IMR-90 (cell line): ENCODE results near the gene ATXN7L2. TPM values are rescaled to one million over a fixed set of nuclear protein-coding genes. Genes with fewer than 3 reads are reported as not detected.

ENCODE experiments used
- ATAC-seq: fragments of 200-7000 bp; cut with Tn5 transposase; 2 replicates; pipeline ENCODE4 v1.9.1; 2020; ENCODE audit warnings: low read depth, mild to moderate bottlenecking, moderate library complexity
- BruUV-seq: library from RNA; stranded (reverse); fragments of 400-500 nt; replicated peaks from 2 replicates; lab custom pipeline; 2021; lab: Mats Ljungman, UMichigan
- CTCF ChIA-PET: fragments of 300-600 bp; formaldehyde crosslinking; extraction: SDS; loops from one replicate; lab custom pipeline; 2021; ENCODE audit warnings: antibody characterized with exemption; lab: Yijun Ruan, JAX
- POLR2A ChIA-PET: fragments of 300-600 bp; sonication (Branson Sonifier 250); formaldehyde crosslinking; loops from one replicate; lab custom pipeline; 2022; ENCODE audit warnings: antibody characterized with exemption; ENCODE audit not compliant: unreplicated experiment; lab: Charles Lee
- DNase-seq: peaks from one replicate; pipeline ENCODE4 v3.0.0; 2013
- H2AFZ ChIP-seq: replicated peaks from 2 replicates; pipeline ENCODE3; 2013; ENCODE audit warnings: low read length, mild to moderate bottlenecking; ENCODE audit not compliant: poor library complexity
- H2AK5ac ChIP-seq: 2 replicates; pipeline ENCODE4 v1.6.1; 2013; ENCODE audit warnings: low read depth, low read length, inconsistent platforms
- H2AK9ac ChIP-seq: replicated peaks from 2 replicates; pipeline ENCODE3; 2013; ENCODE audit warnings: mild to moderate bottlenecking, low read depth, low read length, moderate library complexity; ENCODE audit not compliant: poor library complexity
- H2BK120ac ChIP-seq: 2 replicates; pipeline ENCODE4 v1.6.1; 2013; ENCODE audit warnings: low read depth, low read length, inconsistent platforms
- H2BK15ac ChIP-seq: 3 replicates; pipeline ENCODE4 v1.6.1; 2013; ENCODE audit warnings: low read depth, low read length, inconsistent platforms
- H2BK20ac ChIP-seq: 2 replicates; pipeline ENCODE4 v1.6.1; 2013; ENCODE audit warnings: low read depth, mild to moderate bottlenecking, inconsistent platforms, low read length, moderate library complexity
- H2BK5ac ChIP-seq: 2 replicates; pipeline ENCODE4 v1.6.1; 2013; ENCODE audit warnings: mild to moderate bottlenecking, low read depth, low read length, inconsistent platforms; ENCODE audit not compliant: poor library complexity, severe bottlenecking
- H3K14ac ChIP-seq: replicated peaks from 2 replicates; pipeline ENCODE4 v1.6.1; 2013; ENCODE audit warnings: low read depth, low read length, inconsistent platforms
- H3K18ac ChIP-seq: 2 replicates; pipeline ENCODE4 v1.6.1; 2013; ENCODE audit warnings: low read depth, low read length, control low read depth
- H3K23ac ChIP-seq: 2 replicates; pipeline ENCODE4 v1.6.1; 2013; ENCODE audit warnings: low read depth, low read length, inconsistent platforms
- H3K27ac ChIP-seq: 2 replicates; pipeline ENCODE4 v1.5.1; 2013; ENCODE audit warnings: mild to moderate bottlenecking, control low read depth, low read length; ENCODE audit not compliant: insufficient read depth
- H3K27me3 ChIP-seq: 2 replicates; pipeline ENCODE4 v1.6.1; 2013; ENCODE audit warnings: low read length; ENCODE audit not compliant: control insufficient read depth, insufficient read depth
- H3K36me3 ChIP-seq: 2 replicates; pipeline ENCODE4 v1.6.1; 2013; ENCODE audit warnings: low read length, mixed read lengths; ENCODE audit not compliant: control insufficient read depth, insufficient read depth
- H3K4ac ChIP-seq: 2 replicates; pipeline ENCODE4 v1.6.1; 2013; ENCODE audit warnings: low read depth, low read length, inconsistent platforms
- H3K4me1 ChIP-seq: 2 replicates; pipeline ENCODE4 v1.6.1; 2013; ENCODE audit warnings: low read length, mixed read lengths; ENCODE audit not compliant: control insufficient read depth, insufficient read depth
- H3K4me2 ChIP-seq: 2 replicates; pipeline ENCODE4 v1.6.1; 2013; ENCODE audit warnings: low read depth, mild to moderate bottlenecking, control low read depth, low read length, moderate library complexity
- H3K4me3 ChIP-seq: 2 replicates; pipeline ENCODE4 v1.5.1; 2013; ENCODE audit warnings: low read depth, mild to moderate bottlenecking, control low read depth, low read length, moderate library complexity; ENCODE audit not compliant: insufficient read depth
- H3K56ac ChIP-seq: 2 replicates; pipeline ENCODE4 v1.6.1; 2013; ENCODE audit warnings: low read length, inconsistent platforms; ENCODE audit not compliant: insufficient read depth; ENCODE audit errors: extremely low read depth
- H3K79me1 ChIP-seq, 2 experiments: 2 replicates each; pipeline ENCODE4 v1.6.1; 2013; ENCODE audit warnings: low read length in 2 of 2, inconsistent platforms in 1 of 2, low read depth in 1 of 2
- H3K9ac ChIP-seq: 2 replicates; pipeline ENCODE4 v1.6.1; 2013; ENCODE audit warnings: low read depth, low read length, control low read depth
- H3K9me1 ChIP-seq: 2 replicates; pipeline ENCODE4 v1.6.1; 2013; ENCODE audit warnings: low read length, inconsistent platforms; ENCODE audit not compliant: insufficient read depth
- H3K9me3 ChIP-seq: 2 replicates; pipeline ENCODE4 v1.6.1; 2013; ENCODE audit warnings: low read length; ENCODE audit not compliant: control insufficient read depth, insufficient read depth
- H4K20me1 ChIP-seq: 2 replicates; pipeline ENCODE4 v1.6.1; 2013; ENCODE audit warnings: low read length, inconsistent platforms; ENCODE audit not compliant: insufficient read depth
- H4K5ac ChIP-seq: 2 replicates; pipeline ENCODE4 v1.6.1; 2013; ENCODE audit warnings: mild to moderate bottlenecking, low read depth, low read length, control low read depth
- H4K8ac ChIP-seq, 2 experiments: 2 replicates each; pipeline ENCODE4 v1.6.1; 2013; ENCODE audit warnings: low read depth in 2 of 2, low read length in 2 of 2, control low read depth in 1 of 2, inconsistent platforms in 1 of 2
- H4K91ac ChIP-seq: 2 replicates; pipeline ENCODE4 v1.6.1; 2013; ENCODE audit warnings: low read depth, low read length, inconsistent platforms; ENCODE audit not compliant: insufficient read depth
- CHD1 ChIP-seq: IDR thresholded peaks from 2 replicates; pipeline ENCODE4 v1.6.1; 2012; ENCODE audit warnings: low read depth, low read length, improper control_type of control experiment
- ELK1 ChIP-seq: fragments of 150-350 bp; IDR thresholded peaks from 2 replicates; pipeline ENCODE4 v1.6.1; 2016; ENCODE audit warnings: low read depth, mild to moderate bottlenecking, low read length, moderate library complexity, borderline replicate concordance
- MAFK ChIP-seq: IDR thresholded peaks from 2 replicates; pipeline ENCODE4 v1.6.1; 2012; ENCODE audit warnings: low read depth, low read length, improper control_type of control experiment
- MXI1 ChIP-seq: IDR thresholded peaks from 2 replicates; pipeline ENCODE4 v1.6.1; 2012; ENCODE audit warnings: low read depth, mild to moderate bottlenecking, low read length, moderate library complexity, borderline replicate concordance
- NFE2L2 ChIP-seq: fragments of 150-350 bp; IDR thresholded peaks from 2 replicates; pipeline ENCODE4 v1.6.1; 2016; ENCODE audit warnings: low read depth, mild to moderate bottlenecking, low read length
- USF2 ChIP-seq: fragments of 150-350 bp; IDR thresholded peaks from 2 replicates; pipeline ENCODE4 v1.6.1; 2017; ENCODE audit warnings: mild to moderate bottlenecking, antibody characterized with exemption, low read length, low read depth
- WGBS, 2 experiments: methylation state at CpG; one replicate each; pipeline versions ENCODE4 v1.1.5 to v1.1.7; 2013; ENCODE audit warnings: missing lambda C conversion rate in 2 of 2; ENCODE audit not compliant: insufficient read length in 1 of 2; ENCODE audit errors: extremely low coverage in 2 of 2; 5-methylcytosine and 5-hydroxymethylcytosine counted together
- dilution Hi-C: fragments of 300-500 bp; cut with HindIII; formaldehyde crosslinking; loops from one replicate; pipeline ENCODE4 v1.14.3; 2018; ENCODE audit warnings: low sequenced_read_pairs; ENCODE audit not compliant: unreplicated experiment
- in situ Hi-C: fragments of 300-500 bp; cut with MboI; formaldehyde crosslinking; loops from 3 replicates; pipeline ENCODE4 v1.14.3; 2019; ENCODE audit warnings: low sequenced_read_pairs, inconsistent platforms, mixed read lengths
- intact Hi-C: fragments of 100-400 bp; cut with micrococcal nuclease; formaldehyde crosslinking; loops from 2 replicates; pipeline ENCODE4 v1.10.0; 2022
- polyA plus RNA-seq, 3 experiments: library from polyadenylated mRNA; depleted of rRNA; stranded (reverse); fragments of >200 nt; gene quantifications; 2 replicates each; pipeline ENCODE4 v1.2.3, GENCODE V29; 2012; ENCODE audit warnings: low replicate concordance in 1 of 3
- total RNA-seq: library from RNA; depleted of rRNA; stranded (reverse); fragments of >200 nt; gene quantifications from 2 replicates; pipeline ENCODE4 v1.2.3, GENCODE V29; 2012

ATXN7L2 gene
- total and polyA plus RNA-seq, 2 of the 4 experiments (the other 2 are of a cell fraction) = 1.3 to 4.8 TPM

GRCh38 chr1:109478806-109479205 lies 4.9 kb upstream of the ATXN7L2 start:
- Histone ChIP-seq H3K4me1 (peaks cover 3% of the 10 kb centered on the region; the same call in 1 of the 2 replicates), H3K36me3 (no peaks in the 10 kb centered on the region), H2AFZ (no peak overlapping the region), H2BK120ac (no peak overlapping the region), H3K9me1 (no peaks in the 10 kb centered on the region), H2AK9ac (no peak overlapping the region), H3K27ac (no peak overlapping the region), H3K18ac (no peak overlapping the region), H4K20me1 (no peaks in the 10 kb centered on the region), H4K91ac (no peak overlapping the region), H4K5ac (no peak overlapping the region), H2BK5ac (no peak overlapping the region), H3K9me3 (no peaks in the 10 kb centered on the region), H3K9ac (no peak overlapping the region), H2AK5ac (no peak overlapping the region), H3K4ac (no peak overlapping the region), H2BK20ac (no peak overlapping the region), H3K4me3 (no peak overlapping the region), H4K8ac (no peak overlapping the region), H3K56ac (no peak overlapping the region), H3K79me1 (no peaks in the 10 kb centered on the region), H3K27me3 (peaks cover 37% of the 10 kb centered on the region), H3K4me2 (no peak overlapping the region), H3K23ac (no peak overlapping the region), H3K14ac (no peak overlapping the region), H2BK15ac (no peak overlapping the region)
- CTCF ChIA-PET = interaction anchor here (1.1 kb wide), 1 partner anchor 9 kb away, joined by 3 read pairs; no protein-coding TSS in a partner anchor
- ATAC-seq = no peak
- intact Hi-C loops (no loop called here), dilution Hi-C loops (no loop called here), in situ Hi-C loops (no loop called here)
- no peak for DNase-seq
- TF ChIP-seq ELK1 (no peak), CHD1 (no peak), MXI1 (no peak), NFE2L2 (no peak), USF2 (no peak), MAFK (no peak)
- POLR2A ChIA-PET = no interaction called here
- WGBS, 2 experiments = 29% methylated on average over 5 of the region's 7 CpGs; no CpG with 5 or more reads in 1 of the 2 experiments
- no TSS peak for BruUV-seq
